K562 (cell line): ENCODE data around the gene TCF4. TPM values are rescaled to one million over a fixed set of nuclear protein-coding genes. Genes with fewer than 3 reads are reported as not detected.

Source experiments
- ARHGAP35 ChIP-seq: fragments of 450-650 bp; IDR thresholded peaks from 2 replicates; pipeline ENCODE4 v1.6.1; 2018; ENCODE audit not compliant: partially characterized antibody
- BHLHE40 ChIP-seq: IDR thresholded peaks from 2 replicates; pipeline ENCODE4 v1.6.1; 2011; ENCODE audit warnings: low read length, improper control_type of control experiment
- CHD4 ChIP-seq: fragments of 200-600 bp; sonication (generic); IDR thresholded peaks from 3 replicates; pipeline ENCODE4 v1.6.1; 2012; ENCODE audit warnings: low read depth, mild to moderate bottlenecking, mixed read lengths, low read length, inconsistent platforms; ENCODE audit not compliant: insufficient read depth, insufficient replicate concordance, poor library complexity, severe bottlenecking
- DACH1 ChIP-seq: fragments of 450-650 bp; IDR thresholded peaks from 2 replicates; pipeline ENCODE4 v1.6.1; 2018; ENCODE audit not compliant: partially characterized antibody
- GATAD2A ChIP-seq: fragments of 450-650 bp; IDR thresholded peaks from 2 replicates; pipeline ENCODE4 v1.6.1; 2017
- HOXB6 ChIP-seq: fragments of 250-450 bp; sonication (Bioruptor Pico); IDR thresholded peaks from 2 replicates; pipeline ENCODE4 v1.5.1; 2022; ENCODE audit warnings: mild to moderate bottlenecking, borderline replicate concordance
- KAT7 ChIP-seq: sonication (generic); formaldehyde crosslinking; IDR thresholded peaks from 2 replicates; pipeline ENCODE4 v1.8.0; 2022; ENCODE audit warnings: missing genetic modification reagents, mild to moderate bottlenecking, borderline replicate concordance
- KLF1 ChIP-seq: fragments of 450-650 bp; IDR thresholded peaks from 2 replicates; pipeline ENCODE4 v1.6.1; 2016; ENCODE audit warnings: missing genetic modification characterization, missing compliant biosample characterization
- MEIS2 ChIP-seq: fragments of 450-650 bp; IDR thresholded peaks from 2 replicates; pipeline ENCODE4 v1.6.1; 2014; ENCODE audit warnings: mild to moderate bottlenecking; ENCODE audit not compliant: partially characterized antibody
- TAF15 ChIP-seq: fragments of 200-400 bp; formaldehyde crosslinking; IDR thresholded peaks from 2 replicates; pipeline ENCODE4 v1.6.1; 2017; ENCODE audit warnings: mild to moderate bottlenecking, low read depth, low read length, moderate library complexity
- TCF3 ChIP-seq: sonication (generic); formaldehyde crosslinking; IDR thresholded peaks from 2 replicates; pipeline ENCODE4 v1.4.0; 2020; ENCODE audit warnings: mild to moderate bottlenecking, missing genetic modification reagents
- THRAP3 ChIP-seq: fragments of 450-650 bp; IDR thresholded peaks from 2 replicates; pipeline ENCODE4 v1.6.1; 2016; ENCODE audit warnings: mild to moderate bottlenecking, inconsistent platforms, borderline replicate concordance
- VEZF1 ChIP-seq: fragments of 200-800 bp; sonication (Bioruptor generic); IDR thresholded peaks from 2 replicates; pipeline ENCODE4 v1.6.1; 2017; ENCODE audit warnings: missing genetic modification characterization, missing compliant biosample characterization
- ZNF224 ChIP-seq: sonication (generic); formaldehyde crosslinking; IDR thresholded peaks from 2 replicates; pipeline ENCODE4 v1.8.0; 2022; ENCODE audit warnings: mild to moderate bottlenecking, missing genetic modification reagents
- ZNF318 ChIP-seq, 2 experiments: fragments of 450-650 bp; IDR thresholded peaks; 2 replicates each; pipeline ENCODE4 v1.6.1; 2016; ENCODE audit warnings: mild to moderate bottlenecking in 2 of 2, borderline replicate concordance in 1 of 2, low read depth in 1 of 2, moderate library complexity in 1 of 2
- ZNF780A ChIP-seq: fragments of 250-450 bp; sonication (Bioruptor Pico); IDR thresholded peaks from 2 replicates; pipeline ENCODE4 v1.5.0; 2021; ENCODE audit warnings: mild to moderate bottlenecking
- polyA plus RNA-seq, 8 experiments: library from polyadenylated mRNA; depleted of rRNA in 4 of 8; stranded (reverse) in 5 of 8; unstranded in 3 of 8; fragments of >200 nt; fragmentation: Nextera tagmentation in 2 of 8; fragmentation: Illumina TruSeq in 1 of 8; extraction: Ambion mirVana in 2 of 8; extraction: Trizol in 1 of 8; gene quantifications; 2 replicates each; pipeline versions ENCODE4 v1.2.1 to v1.2.3, GENCODE V29; 2011 to 2014; ENCODE audit warnings: inconsistent platforms in 1 of 8, missing spikeins in 1 of 8
- total RNA-seq, 7 experiments: library from RNA; depleted of rRNA in 6 of 7; stranded (reverse); fragments of >200 nt in 6 of 7; fragmentation: Illumina TruSeq in 2 of 7; extraction: Trizol in 2 of 7; gene quantifications; 2 replicates each; pipeline versions ENCODE4 v1.2.1 to v1.2.3, GENCODE V29; 2011 to 2021; ENCODE audit warnings: low replicate concordance in 1 of 7

TCF4 gene
- total and polyA plus RNA-seq, 9 of the 15 experiments (the other 6 are each of a cell fraction or from before 2014, with no cell fraction given) = 4.8 to 24.7 (median 15.2) TPM

GRCh38 chr18:55405893-55406406, 182.0 kb downstream of the TCF4 start (continued):
- no peak for TF ChIP-seq DACH1
- TF ChIP-seq GATAD2A = no peak
- TF ChIP-seq TAF15 = no peak
- TF ChIP-seq BHLHE40 = no peak
- TF ChIP-seq HOXB6 (CRISPR knock-in tag) = no peak
- TF ChIP-seq ZNF780A (CRISPR knock-in tag) = no peak
- no peak for TF ChIP-seq THRAP3
- peak; percentile 89 for TF ChIP-seq MEIS2
- no peak for TF ChIP-seq CHD4
- TF ChIP-seq ZNF224 (CRISPR knock-in tag) = no peak
- no peak for TF ChIP-seq ARHGAP35
- TF ChIP-seq VEZF1 (CRISPR knock-in tag) = no peak
- TF ChIP-seq KLF1 (tag) = no peak
- TF ChIP-seq ZNF318 (IDR thresholded peaks at IDR 0.05; ENCODE audit: borderline replicate concordance in 1 of 2, low read depth in 1 of 2) = no peak
- no peak for TF ChIP-seq TCF3 (CRISPR knock-in tag)
- no peak for TF ChIP-seq KAT7
